HG03139 (cell line): ENCODE data around the gene DPH7.
"Not testable (repeated sequence)": the region's sequence is repeated elsewhere in the genome, so short reads cannot be mapped to it uniquely, and the experiment has no call there.

Source experiments
- ATAC-seq: cut with Tn5 transposase; IDR thresholded peaks from one replicate; pipeline ENCODE4 v1.9.1; 2021; ENCODE audit not compliant: unreplicated experiment

The DPH7 gene

DNA sequence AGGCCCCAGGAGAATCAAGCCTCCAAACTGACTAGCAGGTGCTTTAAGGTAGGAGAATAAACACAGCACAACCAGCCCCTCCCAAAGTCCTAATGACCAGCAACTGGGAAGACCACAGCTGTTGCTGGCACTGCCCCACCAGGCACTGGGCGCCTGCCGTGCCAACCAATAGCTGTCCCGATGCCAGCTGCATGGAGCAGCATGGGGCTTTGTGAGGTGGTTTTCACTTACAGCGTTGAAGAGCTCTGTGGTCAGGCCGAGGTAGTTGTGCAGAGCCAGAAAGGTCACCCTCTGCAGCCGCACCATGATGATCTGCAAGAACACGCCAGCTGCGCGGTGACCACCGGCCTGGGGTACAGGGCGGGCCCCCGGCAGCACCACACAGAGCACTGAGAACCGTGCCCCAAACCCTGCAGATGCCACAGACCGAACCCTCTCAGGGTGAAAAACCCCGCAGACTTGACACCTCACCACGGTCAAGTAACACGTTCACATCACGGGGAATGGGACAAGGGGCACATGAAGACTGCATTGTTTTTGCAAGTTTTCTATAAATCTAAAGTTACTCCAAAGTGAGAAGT, 57.2 kb downstream of the DPH7 start:
- no peak for ATAC-seq

DNA sequence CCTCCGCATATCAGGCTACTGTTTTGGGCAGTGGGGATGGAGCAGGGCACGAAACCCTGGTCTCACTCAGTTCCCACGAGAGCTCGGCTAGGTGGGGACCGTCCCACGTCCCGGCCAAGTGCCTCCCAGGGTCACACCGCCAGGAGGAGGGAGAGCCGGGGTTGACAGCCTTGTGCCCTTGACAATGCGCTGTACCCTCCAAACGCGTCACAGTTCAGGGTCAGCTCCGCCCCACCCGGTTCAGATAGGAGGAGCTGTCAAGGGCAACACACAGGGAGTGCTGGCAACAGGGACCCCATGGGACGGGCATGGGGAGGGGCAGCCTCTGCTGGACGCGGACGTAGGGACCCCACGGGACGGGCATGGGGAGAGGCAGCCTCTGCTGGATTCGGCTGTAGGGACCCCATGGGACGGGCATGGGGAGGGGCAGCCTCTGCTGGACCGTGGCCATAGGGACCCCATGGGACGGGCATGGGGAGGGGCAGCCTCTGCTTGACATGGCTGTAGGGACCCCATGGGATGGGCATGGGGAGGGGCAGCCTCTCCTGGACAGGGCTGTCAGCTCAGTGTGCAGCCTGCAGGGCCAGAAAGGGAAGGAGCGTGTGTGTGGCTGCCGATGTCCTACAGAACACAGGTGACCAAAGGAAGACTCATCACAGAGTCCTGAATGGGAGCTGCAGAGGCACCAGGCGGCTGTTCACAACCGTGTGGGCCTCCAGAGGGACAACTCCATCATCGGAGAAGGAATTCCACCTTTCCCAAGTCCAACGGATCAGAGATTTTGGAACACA, 57.9 kb downstream of the DPH7 start:
- no peak for ATAC-seq

DNA sequence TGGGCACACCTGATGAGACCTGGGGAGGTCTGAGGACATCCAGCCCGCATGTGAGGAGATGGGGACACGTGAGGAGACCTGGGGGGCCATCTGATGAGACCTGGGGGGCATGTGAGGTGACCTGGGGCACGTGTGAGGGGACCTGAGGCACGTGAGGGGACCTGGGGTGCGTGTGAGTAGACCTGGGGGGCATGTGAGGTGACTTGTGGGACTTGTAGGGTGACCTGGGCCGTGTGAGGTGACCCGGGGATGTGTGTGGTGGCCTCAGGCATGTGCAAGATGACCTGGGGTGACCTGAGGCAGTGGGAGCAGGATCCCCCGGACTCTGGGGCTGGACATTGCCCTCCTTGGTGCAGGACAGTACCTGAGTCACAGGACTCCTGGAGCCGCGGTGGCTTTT, 59.2 kb downstream of the DPH7 start:
- ATAC-seq: no peak

DNA sequence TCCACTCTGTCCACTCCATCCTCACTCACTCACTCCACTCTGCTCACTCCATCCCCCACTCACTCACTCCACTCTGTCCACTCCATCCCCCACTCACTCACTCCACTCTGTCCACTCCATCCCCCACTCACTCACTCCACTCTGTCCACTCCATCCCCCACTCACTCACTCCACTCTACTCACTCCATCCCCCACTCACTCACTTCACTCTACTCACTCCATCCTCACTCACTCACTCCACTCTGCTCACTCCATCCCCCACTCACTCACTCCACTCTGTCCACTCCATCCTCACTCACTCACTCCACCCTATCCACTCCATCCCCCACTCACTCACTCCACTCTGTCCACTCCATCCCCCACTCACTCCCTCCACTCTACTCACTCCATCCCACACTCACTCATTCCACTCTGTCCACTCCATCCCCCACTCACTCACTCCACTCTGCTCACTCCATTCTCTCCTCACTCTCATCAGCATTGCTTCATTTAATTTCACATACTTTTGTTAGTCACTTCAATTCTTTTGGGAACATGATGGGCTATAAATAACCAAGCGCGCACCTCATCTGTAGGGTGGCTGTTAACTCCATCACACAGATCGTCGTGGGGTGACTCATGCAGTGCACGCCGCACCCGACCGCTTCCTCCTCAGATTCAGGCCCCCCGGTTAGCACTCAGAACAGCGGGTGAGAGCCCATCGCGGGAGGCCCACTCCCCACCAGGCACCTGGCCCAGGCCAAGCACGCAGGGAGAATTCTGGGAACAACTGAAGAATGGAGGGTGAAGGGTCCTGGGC, 59.9 kb downstream of the DPH7 start:
- not testable (repeated sequence) for ATAC-seq

DNA sequence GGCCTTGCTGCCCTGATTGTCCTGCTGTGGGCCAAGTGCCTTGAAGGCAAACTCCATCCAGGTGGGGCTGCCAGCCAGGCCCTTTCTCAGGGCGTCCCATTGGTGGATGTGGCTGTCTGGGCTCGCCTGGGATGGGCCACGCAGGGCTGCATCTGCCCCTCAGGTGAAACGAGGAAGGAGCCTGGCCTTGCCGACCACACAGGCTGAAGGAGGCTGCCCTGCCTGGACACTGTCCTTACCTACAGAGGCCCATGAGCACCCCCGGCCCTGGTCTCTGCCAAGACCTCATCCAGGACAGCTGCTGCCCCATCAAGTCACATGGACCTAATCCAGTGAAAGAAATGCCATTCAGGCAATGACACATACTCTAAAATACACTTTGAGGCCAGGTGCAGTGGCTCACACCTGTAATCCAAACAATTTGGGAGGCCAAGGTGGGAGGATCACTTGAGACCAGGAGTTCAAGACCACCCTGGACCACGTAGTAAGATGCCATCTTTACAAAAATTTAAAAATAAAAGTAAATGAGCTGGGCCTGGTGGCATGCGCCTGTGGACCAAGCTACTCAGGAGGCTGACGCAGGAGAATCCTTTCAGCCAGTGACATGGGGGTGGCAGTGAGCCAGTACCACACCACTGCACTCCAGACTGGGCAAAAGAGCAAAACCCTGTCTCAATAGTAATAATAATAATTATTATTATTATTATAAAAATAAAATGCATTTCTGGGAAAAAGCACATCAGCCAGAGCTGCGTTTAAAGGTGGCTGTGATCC, 62.4 kb downstream of the DPH7 start:
- no peak for ATAC-seq

DNA sequence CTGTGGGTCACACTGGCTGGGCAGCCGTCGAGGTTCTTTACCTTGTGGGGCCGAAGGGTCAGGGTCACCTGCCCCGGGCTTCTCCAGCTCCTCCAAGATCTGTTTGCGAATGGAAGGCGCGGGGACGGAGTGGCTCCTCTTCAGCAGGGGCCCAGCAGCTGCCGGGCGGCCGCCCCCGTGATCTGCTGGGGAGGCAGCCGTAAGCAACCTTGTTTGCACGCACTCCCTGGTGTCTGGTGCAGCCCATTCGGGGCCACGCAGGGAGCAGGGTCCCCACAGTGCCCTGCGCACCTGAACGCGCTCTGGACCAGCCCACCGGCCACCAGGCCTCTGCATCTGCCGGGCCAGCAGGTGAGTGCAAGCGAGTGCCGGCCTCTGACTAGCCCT, 63.4 kb downstream of the DPH7 start:
- no peak for ATAC-seq

DNA sequence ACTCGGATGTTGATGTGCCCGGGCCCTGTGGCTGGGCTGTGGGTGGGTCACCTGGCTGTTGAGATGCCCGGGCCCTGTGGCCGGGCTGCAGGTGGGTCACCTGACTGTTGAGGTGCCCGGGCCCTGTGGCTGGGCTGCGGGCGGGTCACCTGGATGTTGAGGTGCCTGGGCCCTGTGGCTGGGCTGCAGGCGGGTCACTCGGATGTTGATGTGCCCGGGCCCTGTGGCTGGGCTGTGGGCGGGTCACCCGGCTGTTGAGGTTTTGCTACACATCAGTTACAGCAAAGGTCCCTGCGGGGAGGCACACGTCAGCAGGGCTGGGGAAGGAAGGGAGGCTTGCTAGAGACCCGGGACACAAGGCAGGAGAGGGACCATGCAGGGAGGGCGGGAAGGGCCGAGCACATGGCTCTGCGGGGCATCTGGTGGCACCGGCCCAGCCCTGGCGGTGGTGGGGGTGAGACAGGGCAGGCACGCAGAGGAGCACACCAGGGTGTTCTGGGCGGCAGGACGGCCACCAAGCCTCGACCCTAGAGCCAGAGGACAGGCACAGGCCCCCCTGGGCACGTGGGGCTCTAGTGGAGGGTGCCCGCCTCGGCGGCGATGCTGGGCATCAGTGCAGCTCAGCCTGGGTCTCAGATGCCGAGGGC, 63.9 kb downstream of the DPH7 start:
- ATAC-seq: no peak

DNA sequence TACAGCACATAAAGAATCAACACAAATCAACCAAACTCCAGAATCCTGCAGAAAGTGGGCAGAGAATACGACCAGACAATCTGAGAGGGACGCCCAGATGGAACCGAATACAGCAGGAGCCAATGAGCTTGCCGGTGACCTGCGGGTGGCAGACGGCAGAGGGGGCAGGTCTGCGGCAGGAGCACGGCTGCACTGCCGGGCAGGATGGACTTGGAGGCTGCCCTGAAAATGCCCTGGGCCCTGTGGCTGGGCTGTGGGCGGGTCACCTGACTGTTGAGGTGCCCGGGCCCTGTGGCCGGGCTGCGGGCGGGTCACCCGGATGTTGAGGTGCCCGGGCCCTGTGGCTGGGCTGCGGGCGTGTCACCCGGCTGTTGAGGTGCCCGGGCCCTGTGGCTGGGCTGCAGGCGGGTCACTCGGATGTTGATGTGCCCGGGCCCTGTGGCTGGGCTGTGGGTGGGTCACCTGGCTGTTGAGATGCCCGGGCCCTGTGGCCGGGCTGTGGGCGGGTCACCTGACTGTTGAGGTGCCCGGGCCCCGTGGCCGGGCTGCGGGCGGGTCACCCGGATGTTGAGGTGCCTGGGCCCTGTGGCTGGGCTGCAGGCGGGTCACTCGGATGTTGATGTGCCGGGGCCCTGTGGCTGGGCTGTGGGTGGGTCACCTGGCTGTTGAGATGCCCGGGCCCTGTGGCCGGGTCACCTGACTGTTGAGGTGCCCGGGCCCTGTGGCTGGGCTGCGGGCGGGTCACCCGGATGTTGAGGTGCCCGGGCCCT, 64.7 kb downstream of the DPH7 start:
- ATAC-seq: not testable (repeated sequence)

DNA sequence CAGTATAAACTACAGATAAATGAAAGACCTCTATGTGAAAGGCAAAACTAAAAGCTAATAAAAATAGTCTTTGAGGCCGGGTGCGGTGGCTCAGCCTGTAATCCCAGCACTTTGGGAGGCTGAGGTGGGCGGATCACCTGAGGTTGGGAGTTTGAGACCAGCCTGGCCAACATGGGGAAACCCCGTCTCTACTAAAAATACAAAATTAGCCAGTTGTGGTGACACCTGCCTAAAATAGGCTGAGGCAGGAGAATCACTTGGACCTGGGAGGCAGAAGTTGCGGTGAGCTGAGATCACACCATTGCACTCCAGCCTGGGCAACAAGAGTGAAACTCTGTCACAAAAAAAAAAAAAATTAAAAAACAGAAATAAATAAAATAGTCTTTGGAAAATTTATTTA, 65.6 kb downstream of the DPH7 start:
- ATAC-seq: not testable (repeated sequence)

DNA sequence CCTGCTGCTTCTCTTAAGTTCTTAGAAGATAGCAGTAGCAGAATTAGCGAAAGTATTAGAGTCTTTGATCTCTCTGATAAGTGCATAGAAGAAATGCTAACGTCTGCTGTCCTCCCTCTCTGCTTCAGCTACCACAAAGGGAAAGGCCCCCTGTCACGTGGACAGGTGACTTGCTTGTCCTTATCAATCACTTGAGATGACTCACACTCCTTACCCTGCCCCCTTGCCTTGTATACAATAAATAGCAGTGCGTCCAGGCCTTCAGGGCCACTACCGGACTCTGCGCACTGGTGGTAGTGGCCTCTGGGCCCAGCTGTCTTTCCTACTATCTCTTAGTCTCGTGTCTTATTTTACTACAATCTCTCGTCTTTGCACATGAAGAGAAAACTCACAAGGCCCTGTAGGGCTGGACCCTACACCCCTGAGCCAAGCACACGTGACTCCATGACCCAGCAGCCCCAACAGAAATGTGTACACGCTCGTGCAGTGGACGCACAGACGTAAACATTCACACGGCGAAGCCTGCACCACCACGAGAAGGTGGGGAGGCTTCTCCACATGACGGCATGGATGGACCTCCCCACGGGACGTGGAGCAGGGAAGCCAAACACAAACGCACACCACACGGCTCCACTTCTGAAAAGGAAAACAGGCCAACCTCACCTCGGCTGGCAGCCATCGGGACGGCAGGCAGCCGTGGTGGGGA, 66.8 kb downstream of the DPH7 start:
- no peak for ATAC-seq

DNA sequence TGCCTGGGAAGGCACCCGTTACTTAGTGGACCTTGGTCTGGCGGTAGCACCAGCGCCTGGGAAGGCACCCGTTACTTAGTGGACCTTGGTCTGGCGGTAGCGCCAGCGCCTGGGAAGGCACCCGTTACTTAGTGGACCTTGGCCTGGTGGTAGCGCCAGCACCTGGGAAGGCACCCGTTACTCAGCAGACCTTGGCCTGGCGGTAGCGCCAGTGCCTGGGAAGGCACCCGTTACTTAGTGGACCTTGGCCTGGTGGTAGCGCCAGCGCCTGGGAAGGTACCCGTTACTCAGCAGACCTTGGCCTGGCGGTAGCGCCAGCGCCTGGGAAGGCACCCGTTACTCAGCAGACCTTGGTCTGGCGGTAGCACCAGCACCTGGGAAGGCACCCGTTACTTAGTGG, 67.6 kb downstream of the DPH7 start:
- ATAC-seq: not testable (repeated sequence)

DNA sequence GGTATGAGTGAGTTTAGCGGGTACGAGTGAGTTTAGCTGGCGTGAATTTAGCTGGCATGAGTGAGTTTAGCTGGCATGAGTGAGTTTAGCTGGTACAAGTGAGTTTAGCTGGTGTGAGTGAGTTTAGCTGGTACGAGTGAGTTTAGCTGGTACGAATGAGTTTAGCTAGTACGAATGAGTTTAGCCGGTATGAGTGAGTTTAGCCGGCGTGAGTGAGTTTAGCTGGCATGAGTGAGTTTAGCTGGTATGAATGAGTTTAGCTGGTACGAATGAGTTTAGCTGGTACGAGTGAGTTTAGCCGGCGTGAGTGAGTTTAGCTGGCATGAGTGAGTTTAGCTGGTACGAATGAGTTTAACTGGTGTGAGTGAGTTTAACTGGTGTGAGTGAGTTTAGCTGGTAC, 69.5 kb downstream of the DPH7 start:
- no peak for ATAC-seq

DNA sequence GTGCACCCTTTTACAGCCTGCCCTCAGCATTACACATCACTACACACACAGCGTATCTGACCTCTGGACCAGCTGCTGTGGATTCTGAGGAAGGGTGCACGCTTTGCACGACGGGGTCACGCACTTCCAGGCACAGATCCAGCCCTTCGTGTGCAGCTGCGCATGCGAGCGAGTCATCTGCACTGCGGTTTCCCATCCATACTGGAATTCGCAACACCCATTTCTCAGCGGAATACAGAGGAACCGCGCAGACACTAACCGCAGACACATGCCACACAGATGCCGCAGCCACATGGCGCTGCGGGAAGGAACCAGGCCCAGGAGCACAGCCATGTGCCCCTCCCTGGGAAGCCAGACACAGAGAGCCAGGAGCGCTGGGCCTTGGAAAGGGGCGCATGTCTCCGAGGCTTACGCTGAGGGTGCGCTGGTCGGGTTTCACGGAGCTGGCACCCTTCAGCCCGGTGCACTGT, 72.0 kb downstream of the DPH7 start:
- no peak for ATAC-seq

DNA sequence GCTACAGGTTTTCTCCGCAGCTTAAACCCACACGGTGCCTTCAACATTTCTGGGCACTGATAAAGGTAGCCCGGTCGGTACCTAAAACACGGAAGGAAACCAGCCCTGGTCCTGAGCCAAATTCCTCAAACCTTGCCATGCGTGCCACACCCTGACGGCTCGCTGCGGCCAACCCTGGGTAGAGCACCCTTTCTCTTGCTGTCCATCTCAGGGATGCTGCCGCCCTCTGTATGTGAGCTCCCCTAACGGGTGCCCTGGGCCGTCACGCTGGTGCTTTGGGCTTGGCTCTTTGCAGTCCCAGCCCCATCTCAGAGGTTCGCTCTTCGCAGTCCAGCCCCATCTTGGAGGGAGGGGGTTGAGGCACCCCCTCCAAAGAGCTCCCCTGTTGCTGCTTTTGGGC, 72.5 kb downstream of the DPH7 start:
- ATAC-seq: no peak

DNA sequence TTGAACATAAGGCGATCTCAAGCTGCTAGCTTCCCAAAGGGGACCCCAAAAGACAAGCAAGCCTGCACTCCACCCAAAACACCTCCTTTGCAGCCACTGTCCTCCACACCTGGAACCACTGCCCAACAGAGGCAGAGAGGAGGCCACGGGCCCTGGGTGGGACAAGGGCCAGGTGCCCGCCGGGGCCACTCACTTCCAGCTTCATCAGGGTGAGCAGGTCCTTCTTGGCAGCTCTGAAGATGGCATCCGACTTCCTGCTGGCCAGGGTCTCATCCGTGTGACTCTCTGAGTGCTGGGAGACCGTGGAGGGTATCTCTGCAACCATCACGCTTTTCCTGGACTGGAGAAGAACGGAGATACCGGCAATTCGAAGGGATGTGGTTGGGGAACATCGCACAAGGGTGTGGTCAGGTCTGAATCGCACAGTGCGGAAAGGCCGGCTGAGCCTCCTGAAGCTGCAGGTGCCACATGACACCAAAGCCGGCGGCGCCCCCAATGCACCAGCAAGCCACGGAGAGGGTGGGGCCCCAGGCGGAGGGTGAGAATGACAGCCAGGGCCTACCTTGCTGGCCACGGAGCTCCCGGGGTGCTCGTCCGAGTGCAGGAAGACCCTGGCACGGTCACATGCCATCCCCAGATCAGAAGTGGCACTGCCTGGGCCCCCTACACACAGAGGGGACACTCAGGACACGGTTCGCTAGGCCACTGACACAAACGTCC, 73.1 kb downstream of the DPH7 start:
- no peak for ATAC-seq
